HCT116 (cell line): ENCODE results near the gene ABCD1. TPM values are rescaled to one million over a fixed set of nuclear protein-coding genes. Genes with fewer than 3 reads are reported as not detected.

Source experiments
- ATAC-seq: fragments of 200-7000 bp; cut with Tn5 transposase; 2 replicates; pipeline ENCODE4 v1.9.1; 2020; ENCODE audit warnings: mild to moderate bottlenecking, moderate library complexity
- BruUV-seq: library from RNA; stranded (reverse); fragments of 400-500 nt; replicated peaks from 2 replicates; lab custom pipeline; 2021; lab: Mats Ljungman, UMichigan
- CTCF ChIA-PET: fragments of 300-600 bp; sonication (Branson Sonifier 250); formaldehyde crosslinking; loops from one replicate; lab custom pipeline; 2021; ENCODE audit warnings: antibody characterized with exemption; lab: Charles Lee
- POLR2A ChIA-PET: fragments of 300-600, 350-600 bp; sonication (Branson Sonifier 250); formaldehyde crosslinking; loops from one replicate; lab custom pipeline; 2021; ENCODE audit warnings: antibody characterized with exemption; lab: Charles Lee
- RAD21 ChIA-PET, 2 experiments: fragments of 300-600 bp; sonication (Branson Sonifier 250); formaldehyde crosslinking; loops; one replicate each; lab custom pipeline; 2023; ENCODE audit warnings: low total read pairs in 2 of 2; ENCODE audit not compliant: uncharacterized antibody in 2 of 2, unreplicated experiment in 2 of 2, low non-redundant PET in 1 of 2; lab: Charles Lee
- DNase-seq: peaks from one replicate; pipeline ENCODE4 v3.0.0-alpha.2; 2010; ENCODE audit warnings: low read depth, low spot score
- H2AFZ ChIP-seq: fragments of 200-600 bp; shearing (Covaris generic), sonication (generic); 2 replicates; pipeline ENCODE4 v1.6.1; 2017; ENCODE audit warnings: low read depth, mixed run types, mixed read lengths, antibody characterized with exemption, low read length; ENCODE audit not compliant: poor library complexity, severe bottlenecking
- H3K27ac ChIP-seq: 2 replicates; pipeline ENCODE4 v1.5.1; 2012; ENCODE audit warnings: low read depth, low read length
- H3K27me3 ChIP-seq: fragments of 200-600 bp; sonication (generic); 2 replicates; pipeline ENCODE4 v1.6.1; 2016; ENCODE audit warnings: mixed run types, low read length, mixed read lengths; ENCODE audit not compliant: insufficient read depth
- H3K36me3 ChIP-seq, 2 experiments: fragments of 200-500 bp in 1 of 2; fragments of 200-600 bp in 1 of 2; sonication (Bioruptor generic) in 1 of 2; sonication (generic) in 1 of 2; 2 replicates each; pipeline versions ENCODE4 v1.5.1 to v1.6.1; 2014 to 2016; ENCODE audit warnings: low read length in 2 of 2, inconsistent platforms in 1 of 2, mixed read lengths in 1 of 2, mixed run types in 1 of 2; ENCODE audit not compliant: insufficient read depth in 2 of 2, control insufficient read depth in 1 of 2
- H3K4me1 ChIP-seq, 2 experiments: fragments of 200-600 bp in 1 of 2; sonication (generic) in 1 of 2; 2 replicates each; pipeline versions ENCODE4 v1.5.1 to v1.6.1; 2012 to 2017; ENCODE audit warnings: low read length in 2 of 2, inconsistent platforms in 1 of 2, mild to moderate bottlenecking in 1 of 2, mixed read lengths in 1 of 2, mixed run types in 1 of 2, moderate library complexity in 1 of 2; ENCODE audit not compliant: insufficient read depth in 2 of 2, control insufficient read depth in 1 of 2
- H3K4me2 ChIP-seq: fragments of 200-600 bp; sonication (generic); 2 replicates; pipeline ENCODE4 v1.6.1; 2017; ENCODE audit warnings: mixed run types, low read length, mixed read lengths
- H3K4me3 ChIP-seq, 2 experiments: fragments of 200-600 bp in 1 of 2; sonication (generic) in 1 of 2; replicated peaks in 1 of 2; 2 replicates each; pipeline ENCODE4 v1.5.1; 2011 to 2016; ENCODE audit warnings: low read length in 2 of 2, control low read depth in 1 of 2, low read depth in 1 of 2, mild to moderate bottlenecking in 1 of 2, mixed read lengths in 1 of 2, mixed run types in 1 of 2
- H3K79me2 ChIP-seq: fragments of 200-600 bp; sonication (generic); 2 replicates; pipeline ENCODE4 v1.6.1; 2017; ENCODE audit warnings: mild to moderate bottlenecking, mixed run types, low read length, moderate library complexity, mixed read lengths; ENCODE audit not compliant: insufficient read depth
- H3K9ac ChIP-seq: fragments of 200-600 bp; sonication (generic); 2 replicates; pipeline ENCODE4 v1.6.1; 2016; ENCODE audit warnings: low read length, mixed read lengths
- H3K9me2 ChIP-seq: fragments of 200-600 bp; sonication (generic), shearing (Covaris generic); 2 replicates; pipeline ENCODE4 v1.6.1; 2017; ENCODE audit warnings: mixed run types, mild to moderate bottlenecking, moderate library complexity; ENCODE audit not compliant: insufficient read depth
- H3K9me3 ChIP-seq, 2 experiments: fragments of 200-500 bp in 1 of 2; fragments of 200-600 bp in 1 of 2; sonication (Bioruptor generic) in 1 of 2; sonication (generic) in 1 of 2; 2 replicates each; pipeline ENCODE4 v1.6.1; 2014 to 2017; ENCODE audit warnings: low read length in 2 of 2, mixed read lengths in 2 of 2, inconsistent platforms in 1 of 2, low read depth in 1 of 2, mild to moderate bottlenecking in 1 of 2, mixed run types in 1 of 2, moderate library complexity in 1 of 2; ENCODE audit not compliant: control insufficient read depth in 1 of 2, insufficient read depth in 1 of 2
- H4K20me1 ChIP-seq: fragments of 200-600 bp; sonication (generic), shearing (Covaris generic); 2 replicates; pipeline ENCODE4 v1.6.1; 2017; ENCODE audit warnings: mixed run types, mild to moderate bottlenecking, moderate library complexity; ENCODE audit not compliant: insufficient read depth
- CBX3 ChIP-seq: IDR thresholded peaks from 2 replicates; pipeline ENCODE4 v1.6.1; 2012; ENCODE audit warnings: low read depth
- CEBPB ChIP-seq: IDR thresholded peaks from 2 replicates; pipeline ENCODE4 v1.6.1; 2012; ENCODE audit warnings: low read depth
- ELF1 ChIP-seq: IDR thresholded peaks from 2 replicates; pipeline ENCODE4 v1.6.1; 2012; ENCODE audit warnings: low read depth, borderline replicate concordance
- EZH2phosphoT487 ChIP-seq: fragments of 200-600 bp; IDR thresholded peaks from 2 replicates; pipeline ENCODE4 v1.6.1; 2018; ENCODE audit warnings: antibody characterized with exemption, borderline replicate concordance
- FOSL1 ChIP-seq: IDR thresholded peaks from 2 replicates; pipeline ENCODE4 v1.6.1; 2012; ENCODE audit warnings: low read depth
- POLR2A ChIP-seq: IDR thresholded peaks from 2 replicates; pipeline ENCODE4 v1.7.0; 2011; ENCODE audit warnings: borderline replicate concordance; ENCODE audit not compliant: insufficient read depth, insufficient read length; ENCODE audit errors: extremely low read depth
- POLR2AphosphoS5 ChIP-seq: IDR thresholded peaks from 2 replicates; pipeline ENCODE4 v1.6.1; 2011; ENCODE audit warnings: mild to moderate bottlenecking, low read depth, low read length, moderate library complexity
- SIN3A ChIP-seq: IDR thresholded peaks from 2 replicates; pipeline ENCODE4 v1.6.1; 2012; ENCODE audit warnings: low read depth
- SP1 ChIP-seq: IDR thresholded peaks from 2 replicates; pipeline ENCODE4 v1.6.1; 2012; ENCODE audit warnings: low read depth
- SRF ChIP-seq: IDR thresholded peaks from 2 replicates; pipeline ENCODE4 v1.6.1; 2012; ENCODE audit warnings: low read depth
- TCF7L2 ChIP-seq: IDR thresholded peaks from 2 replicates; pipeline ENCODE4 v1.7.0; 2011; ENCODE audit warnings: borderline replicate concordance, inconsistent platforms; ENCODE audit not compliant: insufficient read depth, insufficient read length; ENCODE audit errors: extremely low read depth
- YY1 ChIP-seq: IDR thresholded peaks from 2 replicates; pipeline ENCODE4 v1.6.1; 2011; ENCODE audit warnings: low read length, low read depth, moderate library complexity, mild to moderate bottlenecking; ENCODE audit not compliant: insufficient replicate concordance; ENCODE audit errors: extremely low read depth
- ZFX ChIP-seq: fragments of 450-650 bp; IDR thresholded peaks from 2 replicates; pipeline ENCODE4 v1.6.1; 2017
- intact Hi-C: fragments of 100-400 bp; cut with micrococcal nuclease; formaldehyde crosslinking; loops from 2 replicates; pipeline ENCODE4 v1.10.0; 2022
- total RNA-seq: library from RNA; stranded (reverse); gene quantifications from one replicate; pipeline ENCODE4 v1.2.1, GENCODE V29; 2021; ENCODE audit not compliant: unreplicated experiment
- TF ChIP-seq, protein P1 (sequence below): IDR thresholded peaks from 2 replicates; pipeline ENCODE4 v1.6.1; 2011; ENCODE audit warnings: mild to moderate bottlenecking, low read length, moderate library complexity; ENCODE audit not compliant: insufficient replicate concordance; ENCODE audit errors: extremely low read depth
- TF ChIP-seq, protein P2 (sequence below): IDR thresholded peaks from 2 replicates; pipeline ENCODE4 v1.6.1; 2012; ENCODE audit warnings: low read depth
- TF ChIP-seq, protein P3 (sequence below), 3 experiments: fragments of 200-600 bp in 1 of 3; sonication (generic) in 1 of 3; IDR thresholded peaks in 2 of 3; conservative IDR thresholded peaks in 1 of 3; 2 replicates each; pipeline ENCODE4 v1.5.1; 2012 to 2017; ENCODE audit warnings: low read depth in 2 of 3, low read length in 2 of 3, antibody characterized with exemption in 1 of 3, borderline replicate concordance in 1 of 3, control low read depth in 1 of 3, mild to moderate bottlenecking in 1 of 3, mixed read lengths in 1 of 3, mixed run types in 1 of 3, moderate library complexity in 1 of 3; ENCODE audit not compliant: insufficient read depth in 1 of 3
- TF ChIP-seq, protein P4 (sequence below): IDR thresholded peaks from 2 replicates; pipeline ENCODE4 v1.6.1; 2012

Gene ABCD1
- total RNA-seq, 1 experiment from 2014 or later = 7.1 TPM

DNA sequence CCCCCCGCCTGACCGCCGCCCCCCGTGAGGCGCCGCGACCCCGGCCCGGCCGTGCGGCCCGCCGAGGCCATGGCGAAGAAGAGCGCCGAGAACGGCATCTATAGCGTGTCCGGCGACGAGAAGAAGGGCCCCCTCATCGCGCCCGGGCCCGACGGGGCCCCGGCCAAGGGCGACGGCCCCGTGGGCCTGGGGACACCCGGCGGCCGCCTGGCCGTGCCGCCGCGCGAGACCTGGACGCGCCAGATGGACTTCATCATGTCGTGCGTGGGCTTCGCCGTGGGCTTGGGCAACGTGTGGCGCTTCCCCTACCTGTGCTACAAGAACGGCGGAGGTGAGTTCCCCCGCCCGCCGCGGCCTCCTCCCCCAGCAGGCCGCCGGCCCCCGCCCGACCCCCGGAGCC, 36.1 kb upstream of the ABCD1 start:
- peak; percentile 1; the same call in 1 of the 2 replicates for ATAC-seq
- intact Hi-C loops = no loop called here
- RAD21 ChIA-PET = no interaction called here
- peak overlapping the region; percentile 40 to 54 for H3K4me3 ChIP-seq
- TF ChIP-seq, protein P1, sequence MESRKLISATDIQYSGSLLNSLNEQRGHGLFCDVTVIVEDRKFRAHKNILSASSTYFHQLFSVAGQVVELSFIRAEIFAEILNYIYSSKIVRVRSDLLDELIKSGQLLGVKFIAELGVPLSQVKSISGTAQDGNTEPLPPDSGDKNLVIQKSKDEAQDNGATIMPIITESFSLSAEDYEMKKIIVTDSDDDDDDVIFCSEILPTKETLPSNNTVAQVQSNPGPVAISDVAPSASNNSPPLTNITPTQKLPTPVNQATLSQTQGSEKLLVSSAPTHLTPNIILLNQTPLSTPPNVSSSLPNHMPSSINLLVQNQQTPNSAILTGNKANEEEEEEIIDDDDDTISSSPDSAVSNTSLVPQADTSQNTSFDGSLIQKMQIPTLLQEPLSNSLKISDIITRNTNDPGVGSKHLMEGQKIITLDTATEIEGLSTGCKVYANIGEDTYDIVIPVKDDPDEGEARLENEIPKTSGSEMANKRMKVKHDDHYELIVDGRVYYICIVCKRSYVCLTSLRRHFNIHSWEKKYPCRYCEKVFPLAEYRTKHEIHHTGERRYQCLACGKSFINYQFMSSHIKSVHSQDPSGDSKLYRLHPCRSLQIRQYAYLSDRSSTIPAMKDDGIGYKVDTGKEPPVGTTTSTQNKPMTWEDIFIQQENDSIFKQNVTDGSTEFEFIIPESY = no peak
- TF ChIP-seq, protein P2, sequence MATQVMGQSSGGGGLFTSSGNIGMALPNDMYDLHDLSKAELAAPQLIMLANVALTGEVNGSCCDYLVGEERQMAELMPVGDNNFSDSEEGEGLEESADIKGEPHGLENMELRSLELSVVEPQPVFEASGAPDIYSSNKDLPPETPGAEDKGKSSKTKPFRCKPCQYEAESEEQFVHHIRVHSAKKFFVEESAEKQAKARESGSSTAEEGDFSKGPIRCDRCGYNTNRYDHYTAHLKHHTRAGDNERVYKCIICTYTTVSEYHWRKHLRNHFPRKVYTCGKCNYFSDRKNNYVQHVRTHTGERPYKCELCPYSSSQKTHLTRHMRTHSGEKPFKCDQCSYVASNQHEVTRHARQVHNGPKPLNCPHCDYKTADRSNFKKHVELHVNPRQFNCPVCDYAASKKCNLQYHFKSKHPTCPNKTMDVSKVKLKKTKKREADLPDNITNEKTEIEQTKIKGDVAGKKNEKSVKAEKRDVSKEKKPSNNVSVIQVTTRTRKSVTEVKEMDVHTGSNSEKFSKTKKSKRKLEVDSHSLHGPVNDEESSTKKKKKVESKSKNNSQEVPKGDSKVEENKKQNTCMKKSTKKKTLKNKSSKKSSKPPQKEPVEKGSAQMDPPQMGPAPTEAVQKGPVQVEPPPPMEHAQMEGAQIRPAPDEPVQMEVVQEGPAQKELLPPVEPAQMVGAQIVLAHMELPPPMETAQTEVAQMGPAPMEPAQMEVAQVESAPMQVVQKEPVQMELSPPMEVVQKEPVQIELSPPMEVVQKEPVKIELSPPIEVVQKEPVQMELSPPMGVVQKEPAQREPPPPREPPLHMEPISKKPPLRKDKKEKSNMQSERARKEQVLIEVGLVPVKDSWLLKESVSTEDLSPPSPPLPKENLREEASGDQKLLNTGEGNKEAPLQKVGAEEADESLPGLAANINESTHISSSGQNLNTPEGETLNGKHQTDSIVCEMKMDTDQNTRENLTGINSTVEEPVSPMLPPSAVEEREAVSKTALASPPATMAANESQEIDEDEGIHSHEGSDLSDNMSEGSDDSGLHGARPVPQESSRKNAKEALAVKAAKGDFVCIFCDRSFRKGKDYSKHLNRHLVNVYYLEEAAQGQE = no peak
- no peak for TF ChIP-seq CEBPB
- no peak for TF ChIP-seq SP1
- no peak for TF ChIP-seq CBX3
- TF ChIP-seq FOSL1 = no peak
- TF ChIP-seq, protein P3, sequence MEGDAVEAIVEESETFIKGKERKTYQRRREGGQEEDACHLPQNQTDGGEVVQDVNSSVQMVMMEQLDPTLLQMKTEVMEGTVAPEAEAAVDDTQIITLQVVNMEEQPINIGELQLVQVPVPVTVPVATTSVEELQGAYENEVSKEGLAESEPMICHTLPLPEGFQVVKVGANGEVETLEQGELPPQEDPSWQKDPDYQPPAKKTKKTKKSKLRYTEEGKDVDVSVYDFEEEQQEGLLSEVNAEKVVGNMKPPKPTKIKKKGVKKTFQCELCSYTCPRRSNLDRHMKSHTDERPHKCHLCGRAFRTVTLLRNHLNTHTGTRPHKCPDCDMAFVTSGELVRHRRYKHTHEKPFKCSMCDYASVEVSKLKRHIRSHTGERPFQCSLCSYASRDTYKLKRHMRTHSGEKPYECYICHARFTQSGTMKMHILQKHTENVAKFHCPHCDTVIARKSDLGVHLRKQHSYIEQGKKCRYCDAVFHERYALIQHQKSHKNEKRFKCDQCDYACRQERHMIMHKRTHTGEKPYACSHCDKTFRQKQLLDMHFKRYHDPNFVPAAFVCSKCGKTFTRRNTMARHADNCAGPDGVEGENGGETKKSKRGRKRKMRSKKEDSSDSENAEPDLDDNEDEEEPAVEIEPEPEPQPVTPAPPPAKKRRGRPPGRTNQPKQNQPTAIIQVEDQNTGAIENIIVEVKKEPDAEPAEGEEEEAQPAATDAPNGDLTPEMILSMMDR (IDR thresholded peaks at IDR 0.05 in 2 of 3, conservative IDR thresholded peaks at IDR 0.05 in 1 of 3; ENCODE audit: borderline replicate concordance in 1 of 3, insufficient read depth in 1 of 3, low read depth in 2 of 3, low read length in 2 of 3) = no peak
- TF ChIP-seq TCF7L2 = no peak
- no peak for TF ChIP-seq POLR2A
- no peak for TF ChIP-seq EZH2phosphoT487
- no peak for TF ChIP-seq ZFX
- TF ChIP-seq POLR2AphosphoS5 = no peak
- TF ChIP-seq, protein P4, sequence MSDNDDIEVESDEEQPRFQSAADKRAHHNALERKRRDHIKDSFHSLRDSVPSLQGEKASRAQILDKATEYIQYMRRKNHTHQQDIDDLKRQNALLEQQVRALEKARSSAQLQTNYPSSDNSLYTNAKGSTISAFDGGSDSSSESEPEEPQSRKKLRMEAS = no peak
- no peak for TF ChIP-seq ELF1
- no peak for TF ChIP-seq YY1
- TF ChIP-seq SRF = no peak
- no peak for TF ChIP-seq SIN3A
- TF ChIP-seq, all 23 proteins: peak for 0
- ChIA-PET POLR2A (no interaction called here), CTCF (no interaction called here)
- Histone ChIP-seq H3K36me3 (no peaks in the 10 kb centered on the region), H3K9ac (peak overlapping the region; percentile 63), H2AFZ (no peak overlapping the region), H3K27ac (peak overlapping the region; percentile 74; the same call in 1 of the 2 replicates), H3K27me3 (no peaks in the 10 kb centered on the region), H3K9me2 (no peaks in the 10 kb centered on the region), H4K20me1 (no peaks in the 10 kb centered on the region), H3K79me2 (peaks cover 22% of the 10 kb centered on the region), H3K4me1 (peaks cover 4 to 24% of the 10 kb centered on the region in 2 experiments; a peak in 3 of 4 replicates), H3K4me2 (peak overlapping the region; percentile 41), H3K9me3 (no peaks in the 10 kb centered on the region)
- BruUV-seq = no TSS peak
- no peak for DNase-seq
